Lower leg skin (tissue), 4 donors: ENCODE measurements around the gene GRIA1. TPM values are rescaled to one million over a fixed set of nuclear protein-coding genes. Genes with fewer than 3 reads are reported as not detected.

Experiments used
- DNase-seq, 2 donors: peaks; one replicate each; pipeline ENCODE4 v3.0.0-alpha.2; 2019; ENCODE audit warnings: low spot score in 2 of 2
- H3K4me3 ChIP-seq: fragments of 200-600 bp; sonication (generic); 2 replicates; pipeline ENCODE4 v1.5.1; 2017; ENCODE audit warnings: mild to moderate bottlenecking, low read depth; ENCODE audit not compliant: poor library complexity, severe bottlenecking
- CTCF ChIP-seq, 3 donors: fragments of 450-650 bp; IDR thresholded peaks; one replicate each; pipeline ENCODE4 v1.5.1; 2016; ENCODE audit warnings: antibody characterized with exemption in 3 of 3, mild to moderate bottlenecking in 3 of 3, moderate library complexity in 2 of 3
- POLR2A ChIP-seq, 2 donors: fragments of 450-650 bp; IDR thresholded peaks; one replicate each; pipeline ENCODE4 v1.6.1; 2016 to 2017; ENCODE audit warnings: antibody characterized with exemption in 2 of 2, mild to moderate bottlenecking in 1 of 2, moderate library complexity in 1 of 2
- WGBS, 2 donors: methylation state at CpG; one replicate each; pipeline ENCODE4 v1.1.5; 2018; 5-methylcytosine and 5-hydroxymethylcytosine counted together
- intact Hi-C: fragments of 100-400 bp; cut with DNase I; formaldehyde crosslinking; loops from one replicate; pipeline ENCODE4 v1.15.0; 2023; ENCODE audit warnings: low total_unique reads
- total RNA-seq, 4 donors: library from RNA; depleted of rRNA; stranded (reverse); fragments of >200 nt; gene quantifications; one replicate each; pipeline ENCODE4 v1.1.0, GENCODE V29; 2016

GRIA1 gene
- total RNA-seq, 4 donors from 2014 or later: 0.08 to 2.3 (median 0.40) TPM

GRCh38 chr5:153500178-153500577, 9.7 kb downstream of the GRIA1 start:
- TF ChIP-seq POLR2A (IDR thresholded peaks at IDR 0.05) (no peak), CTCF (IDR thresholded peaks at IDR 0.05) (no peak)
- no peak overlapping the region for H3K4me3 ChIP-seq
- intact Hi-C loops: no loop called here
- 68 to 79% methylated on average over 2 of the region's 2 CpGs for WGBS, 2 donors
- DNase-seq: no peak

GRCh38 chr5:153504726-153505125, 14.3 kb downstream of the GRIA1 start:
- no peak for DNase-seq
- intact Hi-C loops: no loop called here
- 78 to 79% methylated on average over 3 of the region's 3 CpGs for WGBS, 2 donors
- H3K4me3 ChIP-seq: no peak overlapping the region
- TF ChIP-seq POLR2A (IDR thresholded peaks at IDR 0.05) (no peak), CTCF (IDR thresholded peaks at IDR 0.05) (no peak)

GRCh38 chr5:153508700-153509099, 18.2 kb downstream of the GRIA1 start:
- TF ChIP-seq POLR2A (IDR thresholded peaks at IDR 0.05): no peak
- TF ChIP-seq CTCF (IDR thresholded peaks at IDR 0.05): no peak
- intact Hi-C loops: no loop called here
- 70 to 89% methylated on average over 1 of the region's 1 CpG for WGBS, 2 donors

GRCh38 chr5:153511622-153512021, 21.2 kb downstream of the GRIA1 start:
- TF ChIP-seq POLR2A (IDR thresholded peaks at IDR 0.05) (no peak), CTCF (IDR thresholded peaks at IDR 0.05) (no peak)
- no peak overlapping the region for H3K4me3 ChIP-seq
- intact Hi-C loops: no loop called here
- WGBS, 2 donors: 45 to 48% methylated on average over 6 of the region's 6 CpGs
- no peak for DNase-seq

More at GRCh38 chr5:153508700-153509099, 18.2 kb downstream of the GRIA1 start:
- no peak overlapping the region for H3K4me3 ChIP-seq
- DNase-seq: no peak

DNA sequence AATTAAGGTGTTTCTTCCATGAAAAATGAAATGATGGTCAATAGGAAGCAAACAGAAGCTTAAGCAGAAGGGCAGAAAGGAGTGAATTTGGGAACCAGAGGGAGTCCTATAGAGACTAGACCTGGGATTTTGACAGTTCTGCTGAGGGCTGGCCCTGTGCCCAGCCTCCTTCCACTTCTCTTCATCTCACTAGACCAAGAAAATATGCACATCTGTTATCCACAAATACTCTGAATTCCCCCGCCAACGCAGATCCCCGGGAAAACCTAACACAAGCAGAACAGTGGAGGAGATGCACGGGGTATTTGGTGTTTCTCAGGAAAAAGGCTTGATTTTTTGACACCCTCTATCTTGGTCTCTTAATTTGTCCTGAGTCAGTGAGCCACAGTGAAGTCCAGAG, 22.7 kb downstream of the GRIA1 start:
- intact Hi-C loops: no loop called here
- DNase-seq: no peak
- no peak overlapping the region for H3K4me3 ChIP-seq
- 43 to 45% methylated on average over 4 of the region's 4 CpGs for WGBS, 2 donors
- TF ChIP-seq POLR2A (IDR thresholded peaks at IDR 0.05) (no peak), CTCF (IDR thresholded peaks at IDR 0.05) (no peak)

DNA sequence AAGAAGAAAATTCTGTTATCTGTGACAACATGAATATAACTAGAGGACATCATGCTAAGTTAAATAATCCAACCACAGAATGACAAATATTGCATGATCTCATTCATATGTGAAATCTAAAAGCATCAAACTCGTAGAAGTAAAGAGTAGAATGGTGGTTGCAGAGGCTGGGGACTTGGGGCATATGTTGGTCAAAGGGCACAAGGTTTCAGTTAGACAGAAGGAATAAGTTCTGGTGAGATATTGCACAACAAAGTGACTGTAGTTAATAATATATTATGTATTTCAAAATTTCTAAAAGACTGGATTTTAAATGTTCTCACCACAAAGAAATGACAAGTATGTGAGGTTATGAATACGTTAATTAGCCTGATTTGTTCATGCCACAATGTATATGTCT, 24.8 kb downstream of the GRIA1 start:
- no peak for TF ChIP-seq CTCF (IDR thresholded peaks at IDR 0.05)
- no peak for TF ChIP-seq POLR2A (IDR thresholded peaks at IDR 0.05)
- WGBS, 2 donors: 74 to 79% methylated on average over 2 of the region's 2 CpGs
- no peak overlapping the region for H3K4me3 ChIP-seq
- intact Hi-C loops: no loop called here
- DNase-seq: no peak
